Neuronal stem cell (in vitro differentiated cells): Measurements from ENCODE around the gene CCDC192.

ENCODE experiments used
- DNase-seq: peaks from one replicate; pipeline ENCODE4 v3.0.0-alpha.2; 2013; ENCODE audit warnings: low spot score
- H2AFZ ChIP-seq: one replicate; pipeline ENCODE4 v1.6.1; 2013; ENCODE audit warnings: mild to moderate bottlenecking, low read length, inconsistent platforms
- H2AK5ac ChIP-seq: 2 replicates; pipeline ENCODE4 v1.6.1; 2013; ENCODE audit warnings: low read depth, mild to moderate bottlenecking, inconsistent platforms, low read length, moderate library complexity, mixed read lengths
- H2BK120ac ChIP-seq: 2 replicates; pipeline ENCODE4 v1.6.1; 2013; ENCODE audit warnings: low read depth, mild to moderate bottlenecking, inconsistent platforms, low read length, moderate library complexity, mixed read lengths
- H2BK12ac ChIP-seq: one replicate; pipeline ENCODE4 v1.6.1; 2013; ENCODE audit warnings: low read length, inconsistent platforms
- H2BK15ac ChIP-seq: 2 replicates; pipeline ENCODE4 v1.6.1; 2013; ENCODE audit warnings: mild to moderate bottlenecking, low read length, inconsistent platforms, mixed read lengths
- H2BK5ac ChIP-seq: one replicate; pipeline ENCODE4 v1.6.1; 2013; ENCODE audit warnings: inconsistent platforms, mild to moderate bottlenecking, low read length, moderate library complexity
- H3K14ac ChIP-seq: one replicate; pipeline ENCODE4 v1.6.1; 2013; ENCODE audit warnings: low read length, inconsistent platforms
- H3K18ac ChIP-seq: 2 replicates; pipeline ENCODE4 v1.6.1; 2013; ENCODE audit warnings: low read length, inconsistent platforms
- H3K23ac ChIP-seq: 2 replicates; pipeline ENCODE4 v1.6.1; 2013; ENCODE audit warnings: low read depth, mild to moderate bottlenecking, mixed read lengths, low read length, inconsistent platforms; ENCODE audit not compliant: poor library complexity
- H3K27ac ChIP-seq: replicated peaks from 3 replicates; pipeline ENCODE4 v1.5.1; 2013; ENCODE audit warnings: low read length, inconsistent platforms
- H3K27me3 ChIP-seq, 3 experiments: 2 replicates each; pipeline ENCODE4 v1.6.1; 2013; ENCODE audit warnings: low read length in 3 of 3, mild to moderate bottlenecking in 2 of 3, inconsistent platforms in 1 of 3, low read depth in 1 of 3, mixed read lengths in 1 of 3, moderate library complexity in 1 of 3; ENCODE audit not compliant: control insufficient read depth in 3 of 3, insufficient read depth in 3 of 3
- H3K36me3 ChIP-seq, 2 donors: replicated peaks in 1 of 2; 2 replicates each; pipeline ENCODE4 v1.6.1; 2013; ENCODE audit warnings: low read length in 2 of 2; ENCODE audit not compliant: control insufficient read depth in 2 of 2, insufficient read depth in 2 of 2
- H3K4ac ChIP-seq: 2 replicates; pipeline ENCODE4 v1.6.1; 2013; ENCODE audit warnings: inconsistent platforms, mild to moderate bottlenecking, low read length, moderate library complexity
- H3K4me1 ChIP-seq, 2 donors: 1 replicate in 1 of 2; 2 replicates in 1 of 2; pipeline ENCODE4 v1.6.1; 2013; ENCODE audit warnings: low read length in 2 of 2, low read depth in 1 of 2; ENCODE audit not compliant: control insufficient read depth in 2 of 2, insufficient read depth in 1 of 2
- H3K4me2 ChIP-seq: one replicate; pipeline ENCODE4 v1.6.1; 2013; ENCODE audit warnings: mild to moderate bottlenecking, low read length, inconsistent platforms; ENCODE audit not compliant: insufficient read depth, poor library complexity, severe bottlenecking
- H3K4me3 ChIP-seq, 2 donors: 2 replicates each; pipeline ENCODE4 v1.5.1; 2013; ENCODE audit warnings: low read length in 2 of 2, mild to moderate bottlenecking in 2 of 2, inconsistent platforms in 1 of 2, moderate library complexity in 1 of 2
- H3K79me1 ChIP-seq: one replicate; pipeline ENCODE4 v1.6.1; 2013; ENCODE audit warnings: low read depth, mild to moderate bottlenecking, inconsistent platforms, low read length, moderate library complexity
- H3K9ac ChIP-seq: one replicate; pipeline ENCODE4 v1.6.1; 2013; ENCODE audit warnings: mild to moderate bottlenecking, low read depth, low read length, inconsistent platforms; ENCODE audit not compliant: poor library complexity
- H3K9me3 ChIP-seq, 2 donors: replicated peaks in 1 of 2; 2 replicates each; pipeline versions ENCODE3 to v1.6.1; 2013; ENCODE audit warnings: low read length in 2 of 2, mild to moderate bottlenecking in 2 of 2, inconsistent platforms in 1 of 2, low read depth in 1 of 2, mixed read lengths in 1 of 2, moderate library complexity in 1 of 2; ENCODE audit not compliant: control insufficient read depth in 2 of 2, insufficient read depth in 1 of 2
- H4K8ac ChIP-seq: one replicate; pipeline ENCODE4 v1.6.1; 2013; ENCODE audit warnings: low read depth, mild to moderate bottlenecking, inconsistent platforms, low read length, moderate library complexity
- H4K91ac ChIP-seq: one replicate; pipeline ENCODE4 v1.6.1; 2013; ENCODE audit warnings: low read length, low read depth, mild to moderate bottlenecking, inconsistent platforms; ENCODE audit not compliant: poor library complexity
- WGBS, 2 donors: extraction: QIAGEN DNeasy Blood & Tissue Kit; methylation state at CpG; one replicate each; pipeline ENCODE4 v1.1.7; 2013; ENCODE audit warnings: missing lambda C conversion rate in 2 of 2, mixed read lengths in 1 of 2; ENCODE audit not compliant: insufficient read length in 2 of 2, insufficient replicate concordance in 1 of 2; ENCODE audit errors: extremely low coverage in 2 of 2; 5-methylcytosine and 5-hydroxymethylcytosine counted together

CCDC192 gene

DNA sequence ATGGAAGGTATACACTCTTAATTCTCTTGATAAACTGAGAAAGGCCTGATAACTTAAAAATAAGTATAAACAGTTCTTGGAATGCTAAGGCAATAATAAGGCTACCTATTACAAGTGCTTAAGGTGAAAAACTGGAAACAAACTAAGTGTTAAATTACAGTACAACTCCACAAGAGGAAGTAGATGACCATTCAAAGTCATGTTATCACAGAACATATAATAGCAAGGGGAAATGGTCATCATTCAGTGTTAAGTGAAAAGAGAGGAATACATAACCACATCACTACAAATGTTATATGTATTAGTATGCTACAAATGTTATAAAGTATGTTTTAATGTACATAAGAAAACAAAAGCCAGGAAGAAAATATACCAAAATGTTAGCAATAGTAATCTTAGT, 135.9 kb downstream of the CCDC192 start:
- no peak overlapping the region for H2BK15ac ChIP-seq
- H2BK120ac ChIP-seq: no peak overlapping the region
- H2AK5ac ChIP-seq: no peak overlapping the region
- no peak overlapping the region for H3K9ac ChIP-seq
- H2BK5ac ChIP-seq: no peak overlapping the region
- H3K4ac ChIP-seq: no peak overlapping the region
- H3K27ac ChIP-seq: no peak overlapping the region
- H3K4me1 ChIP-seq: peaks cover 0 to 4% of the 10 kb centered on the region in 2 donors
- no peak overlapping the region for H4K91ac ChIP-seq
- no peak overlapping the region for H3K4me2 ChIP-seq
- peak overlapping the region; percentile 60 for H2AFZ ChIP-seq
- no peak overlapping the region for H3K14ac ChIP-seq
- no peak overlapping the region for H4K8ac ChIP-seq
- no peak overlapping the region for H2BK12ac ChIP-seq
- no peaks in the 10 kb centered on the region for H3K79me1 ChIP-seq
- H3K27me3 ChIP-seq: no peaks in the 10 kb centered on the region
- H3K23ac ChIP-seq: no peak overlapping the region
- no peaks in the 10 kb centered on the region for H3K36me3 ChIP-seq
- H3K9me3 ChIP-seq: peaks cover 2 to 11% of the 10 kb centered on the region in 2 donors
- H3K4me3 ChIP-seq: no peak overlapping the region
- no peak for DNase-seq
- no peak overlapping the region for H3K18ac ChIP-seq

DNA sequence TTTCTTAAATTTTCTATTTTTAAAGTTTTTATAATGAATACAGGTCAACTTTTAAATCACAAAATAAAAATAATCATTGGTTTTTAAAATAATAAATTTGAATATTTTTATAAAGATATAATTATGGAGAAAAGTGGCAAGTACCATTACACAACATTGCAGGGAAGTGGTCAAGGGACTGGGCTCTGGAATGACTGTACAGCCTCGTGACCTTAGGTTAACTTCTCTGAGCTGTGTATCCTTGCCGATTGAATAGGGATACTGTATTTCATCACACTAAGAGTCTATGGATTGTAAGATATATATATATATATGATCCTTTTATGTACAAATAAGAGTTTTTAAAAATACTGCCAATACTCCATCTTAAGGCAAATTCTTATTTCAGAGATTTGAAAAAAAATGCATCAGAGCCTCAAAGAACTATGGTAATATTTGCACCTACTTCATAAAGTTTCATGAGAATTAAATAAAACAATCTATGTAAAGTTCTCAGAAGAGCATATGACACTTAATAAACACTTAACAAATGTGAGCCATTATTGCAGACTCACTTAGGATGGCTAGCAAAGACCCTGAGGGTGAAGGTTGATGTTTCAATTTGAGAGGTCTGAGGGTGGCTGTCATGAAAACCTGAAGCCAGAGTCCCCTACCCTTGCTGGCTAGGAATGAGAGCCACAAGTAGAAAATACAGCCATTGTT, 136.5 kb downstream of the CCDC192 start:
- Histone ChIP-seq H3K4me1 (peaks cover 3 to 7% of the 10 kb centered on the region in 2 donors), H3K4me3 (no peak overlapping the region), H3K36me3 (no peaks in the 10 kb centered on the region), H2BK5ac (no peak overlapping the region), H3K18ac (no peak overlapping the region), H4K91ac (no peak overlapping the region), H2AK5ac (no peak overlapping the region), H2BK15ac (no peak overlapping the region), H3K9ac (no peak overlapping the region), H3K14ac (no peak overlapping the region), H2AFZ (no peak overlapping the region), H3K4ac (no peak overlapping the region), H3K9me3 (peaks cover 2 to 11% of the 10 kb centered on the region in 2 donors), H3K23ac (no peak overlapping the region), H3K27ac (no peak overlapping the region), H3K27me3 (no peaks in the 10 kb centered on the region), H2BK12ac (no peak overlapping the region), H4K8ac (no peak overlapping the region), H2BK120ac (no peak overlapping the region), H3K4me2 (no peak overlapping the region), H3K79me1 (no peaks in the 10 kb centered on the region)
- WGBS, 2 donors: no CpG with 5 or more reads among the region's 2 CpGs
- DNase-seq: no peak

DNA sequence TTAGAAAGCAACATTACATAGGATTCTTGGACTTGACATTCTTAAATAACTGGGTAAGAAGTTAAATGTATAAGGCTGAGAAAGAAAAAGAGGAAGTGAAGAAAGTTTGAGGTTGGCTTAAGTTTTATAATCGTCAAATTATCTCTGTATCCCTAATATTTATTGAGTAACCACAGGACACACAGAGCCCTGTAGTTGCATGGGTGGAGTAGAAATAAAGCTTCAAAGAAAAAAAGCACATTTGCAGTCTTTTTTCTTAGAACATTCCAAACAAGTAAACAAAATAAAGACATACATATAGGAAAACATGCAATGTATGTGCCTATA, 137.0 kb downstream of the CCDC192 start:
- Histone ChIP-seq H2AK5ac (no peak overlapping the region), H3K36me3 (no peaks in the 10 kb centered on the region), H3K9ac (no peak overlapping the region), H3K4me1 (peaks cover 3 to 8% of the 10 kb centered on the region in 2 donors), H2BK5ac (no peak overlapping the region), H4K8ac (no peak overlapping the region), H3K27me3 (no peaks in the 10 kb centered on the region), H2AFZ (no peak overlapping the region), H3K4me3 (no peak overlapping the region), H3K4ac (no peak overlapping the region), H2BK120ac (no peak overlapping the region), H2BK12ac (no peak overlapping the region), H3K18ac (no peak overlapping the region), H3K27ac (no peak overlapping the region), H4K91ac (no peak overlapping the region), H3K9me3 (peaks cover 2 to 11% of the 10 kb centered on the region in 2 donors), H2BK15ac (no peak overlapping the region), H3K23ac (no peak overlapping the region), H3K4me2 (no peak overlapping the region), H3K14ac (no peak overlapping the region), H3K79me1 (no peaks in the 10 kb centered on the region)
- WGBS, 2 donors: no CpG with 5 or more reads among the region's 1 CpG
- DNase-seq: no peak

DNA sequence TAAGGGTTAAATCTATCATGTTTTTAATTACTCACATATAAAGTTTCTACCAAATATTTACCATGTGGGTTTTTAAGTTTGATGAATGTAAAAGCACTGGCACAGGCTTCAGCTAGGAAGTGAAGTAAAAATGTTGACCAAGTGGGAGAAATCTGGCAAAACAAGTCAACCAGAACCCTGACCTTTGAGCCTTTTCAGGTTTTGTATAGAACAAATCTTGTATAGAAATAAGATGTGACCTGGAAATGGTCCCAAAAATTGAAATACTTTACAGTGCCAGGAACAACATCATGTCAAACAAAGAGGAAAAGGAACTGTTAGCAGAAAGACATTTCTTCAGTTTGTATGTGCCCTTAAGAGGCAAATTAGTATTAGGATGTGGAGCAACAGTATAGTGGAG, 137.6 kb downstream of the CCDC192 start:
- no peak overlapping the region for H3K4me3 ChIP-seq
- no peak overlapping the region for H3K14ac ChIP-seq
- H3K27ac ChIP-seq: no peak overlapping the region
- no peak overlapping the region for H3K18ac ChIP-seq
- no peaks in the 10 kb centered on the region for H3K27me3 ChIP-seq
- no peak overlapping the region for H3K4me2 ChIP-seq
- no peak overlapping the region for H2AK5ac ChIP-seq
- no peak overlapping the region for H3K9ac ChIP-seq
- no peak overlapping the region for H4K8ac ChIP-seq
- no peaks in the 10 kb centered on the region for H3K79me1 ChIP-seq
- H3K4me1 ChIP-seq: peaks cover 3 to 8% of the 10 kb centered on the region in 2 donors
- no peak overlapping the region for H3K4ac ChIP-seq
- no peak overlapping the region for H3K23ac ChIP-seq
- H3K36me3 ChIP-seq: no peaks in the 10 kb centered on the region
- no peak overlapping the region for H2AFZ ChIP-seq
- H3K9me3 ChIP-seq: peaks cover 2 to 8% of the 10 kb centered on the region in 2 donors
- H2BK120ac ChIP-seq: no peak overlapping the region
- no peak overlapping the region for H2BK15ac ChIP-seq
- H2BK12ac ChIP-seq: no peak overlapping the region
- no peak overlapping the region for H4K91ac ChIP-seq
- no peak for DNase-seq
- no peak overlapping the region for H2BK5ac ChIP-seq
